ENCODE data around the gene GALNT10. TPM values are rescaled to one million over a fixed set of nuclear protein-coding genes. Genes with fewer than 3 reads are reported as not detected.

GALNT10 gene
- total and polyA plus RNA-seq, 3 donors from 2014 or later, result 15.7 to 19.3 (median 17.2) TPM

DNA sequence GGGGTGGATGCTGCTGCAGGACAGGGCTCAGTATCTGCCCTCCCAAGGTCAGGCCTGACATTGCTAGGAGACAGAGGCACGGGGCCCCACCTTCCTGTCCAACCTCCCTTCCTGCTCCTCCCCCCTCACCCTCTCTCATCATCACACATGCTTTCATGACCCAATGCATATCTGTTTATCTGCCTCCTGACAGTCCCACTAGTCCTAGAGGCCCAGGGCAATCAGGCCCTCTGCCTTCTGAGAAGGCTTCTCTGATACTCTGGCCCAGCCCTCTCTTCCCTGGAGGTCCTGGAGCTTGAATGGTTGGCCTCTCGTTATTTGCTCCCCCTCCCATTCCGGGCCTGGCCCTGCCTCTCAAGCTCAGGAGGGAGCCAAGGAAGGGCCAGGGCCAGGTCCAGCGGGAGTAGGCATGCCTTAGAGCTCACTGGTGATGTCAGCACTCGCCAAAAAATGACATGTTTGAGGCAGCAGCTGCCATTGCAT is 164.6 kb downstream of the GALNT10 start:
- peak; percentile 46 for DNase-seq
- Histone ChIP-seq H3K4me3 (no peak overlapping the region), H3K27me3 (no peaks in the 10 kb centered on the region), H3K9me3 (no peaks in the 10 kb centered on the region), H3K27ac (peak overlapping the region in 1 of 2 donors; percentile 32), H3K36me3 (ENCODE audit: low read depth, missing control alignments) (no peaks in the 10 kb centered on the region), H3K4me1 (peaks cover 47% of the 10 kb centered on the region)
- TF ChIP-seq, protein P1, sequence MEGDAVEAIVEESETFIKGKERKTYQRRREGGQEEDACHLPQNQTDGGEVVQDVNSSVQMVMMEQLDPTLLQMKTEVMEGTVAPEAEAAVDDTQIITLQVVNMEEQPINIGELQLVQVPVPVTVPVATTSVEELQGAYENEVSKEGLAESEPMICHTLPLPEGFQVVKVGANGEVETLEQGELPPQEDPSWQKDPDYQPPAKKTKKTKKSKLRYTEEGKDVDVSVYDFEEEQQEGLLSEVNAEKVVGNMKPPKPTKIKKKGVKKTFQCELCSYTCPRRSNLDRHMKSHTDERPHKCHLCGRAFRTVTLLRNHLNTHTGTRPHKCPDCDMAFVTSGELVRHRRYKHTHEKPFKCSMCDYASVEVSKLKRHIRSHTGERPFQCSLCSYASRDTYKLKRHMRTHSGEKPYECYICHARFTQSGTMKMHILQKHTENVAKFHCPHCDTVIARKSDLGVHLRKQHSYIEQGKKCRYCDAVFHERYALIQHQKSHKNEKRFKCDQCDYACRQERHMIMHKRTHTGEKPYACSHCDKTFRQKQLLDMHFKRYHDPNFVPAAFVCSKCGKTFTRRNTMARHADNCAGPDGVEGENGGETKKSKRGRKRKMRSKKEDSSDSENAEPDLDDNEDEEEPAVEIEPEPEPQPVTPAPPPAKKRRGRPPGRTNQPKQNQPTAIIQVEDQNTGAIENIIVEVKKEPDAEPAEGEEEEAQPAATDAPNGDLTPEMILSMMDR (IDR thresholded peaks at IDR 0.05), result no peak
- no peak for TF ChIP-seq POLR2A (IDR thresholded peaks at IDR 0.05)
- WGBS, 2 donors, result 40 to 44% methylated on average over 2 to 5 of the region's 5 CpGs
- intact Hi-C loops (cut with DNase I; ENCODE audit: low total_unique reads), result no loop called here

DNA sequence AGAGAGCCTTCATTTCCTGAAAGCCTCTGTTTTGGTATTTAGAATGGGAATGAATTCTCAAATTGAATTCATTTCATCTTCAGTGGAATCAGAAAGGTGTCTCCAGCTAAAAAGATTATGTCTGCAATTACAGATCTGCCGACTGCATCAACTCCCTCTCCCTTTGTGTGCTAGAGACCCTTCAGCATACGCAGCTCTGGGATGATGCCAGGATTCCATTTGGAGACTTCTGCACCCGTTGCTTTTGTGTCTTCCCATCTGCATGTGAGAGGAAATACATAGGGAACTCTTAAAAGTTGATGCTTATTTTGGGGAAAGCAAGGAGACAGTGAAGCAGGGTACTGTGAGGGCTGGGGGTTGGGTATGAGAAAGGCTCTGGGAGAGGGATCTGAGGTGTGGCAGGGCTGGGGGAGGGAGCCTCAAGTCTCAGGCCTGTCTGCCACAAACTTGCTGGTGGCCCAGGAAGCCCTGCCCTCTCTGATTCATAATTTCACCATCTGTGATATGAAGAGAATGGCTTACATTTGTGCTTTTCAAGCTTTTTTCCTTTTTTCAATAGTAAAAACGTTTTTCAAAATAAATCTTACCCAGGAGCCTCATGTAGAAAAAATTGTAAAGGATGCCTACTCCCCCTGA is 165.6 kb downstream of the GALNT10 start:
- H3K9me3 ChIP-seq, result no peaks in the 10 kb centered on the region
- H3K27ac ChIP-seq, result peak overlapping the region in 1 of 2 donors; percentile 32
- no peak for DNase-seq
- H3K27me3 ChIP-seq, result no peaks in the 10 kb centered on the region
- 49 to 53% methylated on average over 4 of the region's 4 CpGs for WGBS, 2 donors
- H3K4me3 ChIP-seq, result no peak overlapping the region
- no peaks in the 10 kb centered on the region for H3K36me3 ChIP-seq (ENCODE audit: low read depth, missing control alignments)
- TF ChIP-seq, protein P1 (IDR thresholded peaks at IDR 0.05), result no peak
- TF ChIP-seq POLR2A (IDR thresholded peaks at IDR 0.05), result no peak
- peaks cover 47% of the 10 kb centered on the region for H3K4me1 ChIP-seq
- intact Hi-C loops (cut with DNase I; ENCODE audit: low total_unique reads), result no loop called here

DNA sequence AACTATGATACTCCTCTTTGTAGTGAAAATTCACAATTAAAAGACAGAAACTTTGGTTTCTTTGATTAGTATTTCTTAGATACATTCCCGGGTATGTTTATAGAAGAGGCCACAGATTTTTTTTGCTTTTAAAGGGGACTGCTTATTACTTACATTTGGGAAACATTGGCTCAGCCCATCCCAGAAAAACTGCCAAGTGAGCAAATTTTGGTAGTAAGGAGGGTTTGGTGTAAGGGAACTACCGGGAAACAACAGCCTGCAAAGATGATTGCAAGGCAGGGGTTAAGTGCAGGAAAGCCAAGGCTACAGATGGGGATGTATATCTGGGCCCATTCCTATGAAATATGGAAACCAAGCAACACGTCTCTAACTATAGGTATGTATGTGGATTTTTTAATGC is 166.4 kb downstream of the GALNT10 start:
- Histone ChIP-seq H3K27ac (peak overlapping the region in 1 of 2 donors; percentile 32), H3K9me3 (no peaks in the 10 kb centered on the region), H3K27me3 (no peaks in the 10 kb centered on the region), H3K4me1 (peaks cover 47% of the 10 kb centered on the region), H3K4me3 (no peak overlapping the region), H3K36me3 (ENCODE audit: low read depth, missing control alignments) (no peaks in the 10 kb centered on the region)
- WGBS, 2 donors, result 74 to 76% methylated on average over 3 of the region's 3 CpGs
- intact Hi-C loops (cut with DNase I; ENCODE audit: low total_unique reads), result no loop called here
- TF ChIP-seq, protein P1 (IDR thresholded peaks at IDR 0.05), result no peak
- TF ChIP-seq POLR2A (IDR thresholded peaks at IDR 0.05), result no peak
- DNase-seq, result no peak

DNA sequence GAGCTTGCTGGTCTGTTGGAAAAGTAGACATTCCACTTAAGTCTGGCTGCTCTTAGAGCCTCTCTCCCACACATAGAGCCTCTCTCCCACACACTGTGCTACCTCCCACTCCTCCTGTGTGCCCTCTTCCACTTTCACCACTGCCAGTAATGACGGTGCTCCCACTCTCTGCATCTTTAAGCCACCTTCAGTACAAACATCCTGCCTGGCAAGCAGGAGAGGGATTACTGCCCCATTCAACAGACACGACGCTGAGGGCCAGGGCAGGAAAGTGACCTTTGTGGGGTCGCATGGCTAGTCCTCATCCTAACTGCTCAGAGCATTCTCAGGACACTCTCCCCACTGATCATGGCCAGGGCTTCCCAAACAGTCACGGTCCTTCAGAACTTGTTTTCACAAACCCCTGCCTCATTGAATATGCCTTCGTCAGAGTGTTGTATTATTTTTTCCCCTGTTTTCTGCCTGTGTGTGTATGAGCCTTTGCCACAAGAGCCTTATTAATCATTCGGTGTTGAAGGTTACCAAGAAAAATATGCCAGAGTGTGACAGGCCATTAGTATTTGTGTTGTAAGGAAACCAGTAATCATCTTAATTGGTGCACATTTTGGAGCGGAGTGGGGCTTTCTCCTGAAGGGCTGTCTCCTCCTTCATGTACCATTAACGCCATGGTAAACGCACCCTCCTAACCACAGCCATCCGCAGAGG is 168.1 kb downstream of the GALNT10 start:
- no peak overlapping the region for H3K4me3 ChIP-seq
- TF ChIP-seq POLR2A (IDR thresholded peaks at IDR 0.05), result no peak
- TF ChIP-seq, protein P1 (IDR thresholded peaks at IDR 0.05), result no peak
- H3K27ac ChIP-seq, result peak overlapping the region; percentile 60 to 63
- no peak for DNase-seq
- H3K9me3 ChIP-seq, result no peaks in the 10 kb centered on the region
- H3K36me3 ChIP-seq (ENCODE audit: low read depth, missing control alignments), result no peaks in the 10 kb centered on the region
- intact Hi-C loops (cut with DNase I; ENCODE audit: low total_unique reads), result no loop called here
- H3K27me3 ChIP-seq, result no peaks in the 10 kb centered on the region
- peaks cover 40% of the 10 kb centered on the region for H3K4me1 ChIP-seq
- 47 to 50% methylated on average over 11 of the region's 11 CpGs for WGBS, 2 donors
